Stimulated activated CD8-positive, alpha-beta memory T cell treated with anti-CD3 and anti-CD28 coated beads, Interleukin-15, amount 100 ng/mL, for 1 hour (primary cell): ENCODE results near the gene TUBA8.
"Not testable (repeated sequence)": the region's sequence is repeated elsewhere in the genome, so short reads cannot be mapped to it uniquely, and the experiment has no call there.

Source experiments
- DNase-seq: peaks from one replicate; pipeline ENCODE4 v3.0.0-alpha.2; 2020; ENCODE audit warnings: low read depth

TUBA8 gene

GRCh38 chr22:18106550-18107341 lies 3.9 kb upstream of the TUBA8 start:
- not testable (repeated sequence) for DNase-seq

- DNase-seq = no peak
These were observed 2.4 kb upstream of the TUBA8 start for GRCh38 chr22:18108187-18108586.

DNA sequence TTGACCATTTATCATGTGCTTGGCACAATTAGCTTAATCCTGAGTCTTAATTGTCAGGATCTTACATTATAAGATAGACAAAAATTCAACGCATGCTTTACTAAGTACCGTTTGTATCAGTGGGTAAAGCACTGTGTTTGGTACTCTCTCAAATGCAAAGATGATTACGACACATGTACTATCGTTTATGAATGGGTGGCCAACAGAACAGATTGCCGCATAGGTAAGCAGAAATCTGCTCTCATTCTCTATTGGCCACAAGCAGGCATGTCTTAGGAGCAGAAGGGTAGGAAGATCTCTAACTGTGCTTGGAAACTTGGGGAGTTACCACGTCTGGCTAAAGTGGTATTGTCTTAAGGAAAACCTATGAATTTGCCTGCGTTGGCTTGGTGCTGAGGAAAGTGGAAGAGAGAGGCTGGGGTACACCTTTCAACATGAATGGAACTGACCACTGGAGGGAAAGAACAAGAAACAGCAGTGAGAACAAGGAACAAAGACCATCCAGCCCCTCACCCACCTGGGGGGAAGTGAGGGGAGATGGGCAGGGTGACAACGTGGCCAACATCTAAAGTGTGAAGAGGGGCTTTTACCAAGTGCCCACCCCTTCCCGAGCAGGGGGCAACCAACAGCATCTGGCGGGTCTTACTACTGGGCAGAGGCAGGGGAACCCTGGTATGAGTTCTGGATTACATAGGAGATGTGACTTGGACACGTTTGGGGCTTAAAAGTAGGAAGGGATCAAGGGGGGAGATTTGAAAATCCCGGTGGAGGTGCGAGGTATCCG lies 1.0 kb upstream of the TUBA8 start:
- no peak for DNase-seq

GRCh38 chr22:18110954-18111758 lies 547 bp downstream of the TUBA8 start:
- no peak for DNase-seq

GRCh38 chr22:18111759-18112330 lies 1.2 kb downstream of the TUBA8 start:
- DNase-seq = no peak

GRCh38 chr22:18112440-18112839 lies 1.8 kb downstream of the TUBA8 start:
- DNase-seq = no peak

GRCh38 chr22:18113680-18114394 lies 3.2 kb downstream of the TUBA8 start:
- no peak for DNase-seq

DNA sequence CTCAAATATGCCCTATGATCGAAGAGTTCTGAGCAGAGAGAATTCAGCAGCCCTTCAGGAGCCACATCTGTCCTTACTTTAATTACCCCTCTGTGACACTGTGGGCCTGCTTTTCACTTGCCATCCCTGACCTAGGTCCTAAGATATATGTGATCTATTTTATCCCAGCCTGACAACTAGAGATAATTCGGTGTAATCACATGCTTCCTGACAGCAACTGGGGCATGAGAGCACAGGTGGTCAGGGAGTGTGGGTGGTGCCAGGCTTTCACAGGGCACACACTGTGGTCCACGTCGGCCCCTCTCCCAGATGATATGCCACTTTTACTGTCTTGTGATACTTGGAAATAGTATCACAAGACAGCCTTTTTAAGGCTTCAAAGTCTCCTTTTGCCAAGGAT lies 3.9 kb downstream of the TUBA8 start:
- DNase-seq = no peak

DNA sequence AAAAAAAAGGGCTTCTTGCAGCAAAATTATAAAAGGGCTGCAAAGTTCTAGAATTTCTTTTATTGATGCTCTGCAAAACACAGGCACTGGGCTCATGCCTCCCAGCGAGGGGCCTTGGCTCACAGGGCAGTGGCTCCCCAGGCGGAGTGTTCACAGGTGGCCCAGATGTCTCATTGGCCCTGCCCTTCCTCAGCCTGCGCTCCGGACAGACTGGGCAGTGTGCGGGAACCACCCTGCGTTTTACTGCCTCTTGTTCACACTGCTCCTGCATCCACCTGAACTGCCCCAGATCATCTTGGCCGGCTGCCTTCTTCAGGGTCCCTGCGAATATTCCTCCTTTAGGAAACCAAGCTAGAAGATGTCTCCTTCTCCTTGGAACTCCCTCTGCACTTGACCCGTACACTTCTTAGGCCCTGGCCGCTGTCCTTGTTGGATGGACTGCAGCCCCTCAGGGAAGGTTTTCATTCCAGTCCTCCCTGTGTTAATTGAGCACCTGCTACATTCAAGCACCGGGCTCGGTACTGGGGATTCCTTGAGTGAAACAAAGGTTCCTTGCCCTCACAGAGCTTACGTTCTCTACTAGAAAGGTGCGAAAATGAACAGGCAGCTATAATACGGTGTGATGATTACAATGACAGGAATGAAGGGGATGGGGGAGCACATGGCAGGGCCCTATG lies 4.5 kb downstream of the TUBA8 start:
- DNase-seq = no peak

DNA sequence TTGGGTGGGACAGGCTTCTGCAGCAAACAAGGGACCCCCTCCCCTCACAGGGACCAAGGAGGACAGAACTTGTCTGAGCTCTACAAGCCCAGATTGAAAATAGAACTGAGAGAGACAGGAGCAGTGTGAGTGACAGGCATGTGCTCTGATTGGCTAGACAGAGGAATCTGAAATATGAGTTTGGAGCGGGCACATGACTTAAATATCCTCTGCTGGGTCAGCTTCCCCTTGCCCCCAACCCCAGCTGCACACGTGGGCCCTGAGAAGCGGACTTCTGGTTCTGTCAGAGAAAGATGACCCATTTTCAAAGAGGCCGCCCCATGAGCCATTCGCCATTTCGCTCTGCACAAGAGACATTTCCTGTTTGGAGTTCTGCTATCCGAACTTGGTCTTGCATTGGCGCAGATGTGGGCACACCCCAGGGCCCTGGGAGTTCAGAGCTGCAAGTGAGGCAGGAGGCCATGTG lies 5.3 kb downstream of the TUBA8 start:
- DNase-seq = no peak

DNA sequence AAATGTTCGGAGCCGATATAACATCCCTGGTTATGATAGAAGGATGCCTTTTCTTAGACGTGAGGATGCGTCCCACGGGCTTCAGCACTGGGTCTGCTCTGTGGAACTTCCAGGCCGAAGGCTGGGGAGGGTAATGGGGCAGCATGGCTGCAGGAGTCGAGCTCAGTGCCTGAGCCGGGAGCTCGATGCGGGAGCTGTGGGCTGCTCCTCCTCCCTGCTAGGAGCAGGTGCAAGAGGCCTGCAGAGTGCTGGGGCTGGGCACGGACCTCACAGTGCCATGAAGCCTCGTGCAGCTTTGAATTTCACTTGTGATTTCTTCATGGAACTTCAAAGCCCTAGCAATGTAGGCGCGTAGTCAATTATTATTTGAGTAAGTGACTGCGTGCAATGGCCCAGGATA lies 6.0 kb downstream of the TUBA8 start:
- no peak for DNase-seq

- DNase-seq = no peak
These were observed 7.8 kb downstream of the TUBA8 start for GRCh38 chr22:18118345-18118915.

GRCh38 chr22:18119409-18120110 lies 9.0 kb downstream of the TUBA8 start:
- no peak for DNase-seq

DNA sequence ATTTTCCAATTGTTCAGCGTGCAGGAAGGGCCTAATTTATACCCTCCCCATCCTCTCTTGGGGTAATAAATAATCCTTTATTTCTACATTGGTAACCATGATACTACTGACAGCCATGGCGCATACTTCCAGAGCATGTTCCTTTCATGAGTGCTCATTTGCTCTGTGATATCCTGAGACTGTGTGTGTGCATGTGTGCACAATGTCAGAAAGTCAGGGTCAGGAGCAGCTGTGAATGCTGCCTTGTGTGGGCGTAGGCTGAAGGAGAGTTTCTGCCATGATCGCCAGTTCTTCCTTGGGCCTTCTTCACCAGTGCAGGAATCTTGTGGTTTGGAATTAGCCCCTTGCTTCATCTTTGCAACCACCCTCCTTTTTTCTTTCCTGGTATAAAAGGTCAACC lies 10.2 kb downstream of the TUBA8 start:
- no peak for DNase-seq

- DNase-seq = no peak
These were observed 10.9 kb downstream of the TUBA8 start for GRCh38 chr22:18121506-18121905.

- no peak for DNase-seq
These were observed 11.4 kb downstream of the TUBA8 start for GRCh38 chr22:18121954-18122554.

- DNase-seq = not testable (repeated sequence)
These were observed 12.9 kb downstream of the TUBA8 start for GRCh38 chr22:18123476-18124025.

GRCh38 chr22:18126606-18127005 lies 16.0 kb downstream of the TUBA8 start:
- no peak for DNase-seq

DNA sequence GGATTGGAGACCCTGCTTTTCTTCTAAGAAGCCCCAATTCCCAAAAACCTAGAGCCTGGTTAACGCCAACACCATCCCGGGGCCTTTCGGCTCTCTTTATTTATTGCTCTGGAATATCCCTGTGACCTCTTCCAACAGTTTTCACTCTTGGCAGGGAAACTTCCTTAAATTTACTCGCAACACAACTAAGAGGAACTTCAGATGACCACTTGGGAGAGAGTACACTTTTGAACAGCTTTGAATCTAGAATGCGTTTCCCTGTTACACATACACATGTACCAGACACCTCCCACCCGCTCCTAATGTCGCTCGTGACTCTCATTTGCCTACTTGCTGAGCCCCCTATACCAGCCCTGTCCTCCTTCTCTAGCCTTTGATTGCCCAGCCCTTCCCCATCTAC lies 19.4 kb downstream of the TUBA8 start:
- DNase-seq = no peak
